HG02798 (cell line): ENCODE data around the gene STEAP2.
A peak's percentile ranks its signal among the peaks of the same experiment; 100 is the strongest.
"Not testable (repeated sequence)": the region's sequence is repeated elsewhere in the genome, so short reads cannot be mapped to it uniquely, and the experiment has no call there.

Experiments used
- ATAC-seq: cut with Tn5 transposase; IDR thresholded peaks from one replicate; pipeline ENCODE4 v1.9.1; 2021; ENCODE audit warnings: mild to moderate bottlenecking; ENCODE audit not compliant: unreplicated experiment, poor library complexity

The STEAP2 gene

GRCh38 chr7:90211391-90212148, at the start of gene STEAP2:
STEAP2 (plus strand) TSS chr7:90211740; CDS start chr7:90225083, 13,343 bp downstream.
- peak; percentile 91 for ATAC-seq

DNA sequence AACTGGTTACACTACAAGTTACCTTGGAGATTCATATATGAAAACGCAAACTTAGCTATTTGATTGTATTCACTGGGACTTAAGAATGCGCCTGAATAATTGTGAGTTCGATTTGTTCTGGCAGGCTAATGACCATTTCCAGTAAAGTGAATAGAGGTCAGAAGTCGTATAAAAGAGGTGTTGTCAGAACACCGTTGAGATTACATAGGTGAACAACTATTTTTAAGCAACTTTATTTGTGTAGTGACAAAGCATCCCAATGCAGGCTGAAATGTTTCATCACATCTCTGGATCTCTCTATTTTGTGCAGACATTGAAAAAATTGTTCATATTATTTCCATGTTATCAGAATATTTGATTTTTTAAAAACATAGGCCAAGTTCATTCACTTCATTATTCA, 48.0 kb upstream of the STEAP2 start:
- no peak for ATAC-seq

- no peak for ATAC-seq
Observed at GRCh38 chr7:90165724-90166123, 45.8 kb upstream of the STEAP2 start.

- no peak for ATAC-seq
Observed at GRCh38 chr7:90166153-90166552, 45.4 kb upstream of the STEAP2 start.

GRCh38 chr7:90167361-90167760, 44.2 kb upstream of the STEAP2 start:
- ATAC-seq: no peak

DNA sequence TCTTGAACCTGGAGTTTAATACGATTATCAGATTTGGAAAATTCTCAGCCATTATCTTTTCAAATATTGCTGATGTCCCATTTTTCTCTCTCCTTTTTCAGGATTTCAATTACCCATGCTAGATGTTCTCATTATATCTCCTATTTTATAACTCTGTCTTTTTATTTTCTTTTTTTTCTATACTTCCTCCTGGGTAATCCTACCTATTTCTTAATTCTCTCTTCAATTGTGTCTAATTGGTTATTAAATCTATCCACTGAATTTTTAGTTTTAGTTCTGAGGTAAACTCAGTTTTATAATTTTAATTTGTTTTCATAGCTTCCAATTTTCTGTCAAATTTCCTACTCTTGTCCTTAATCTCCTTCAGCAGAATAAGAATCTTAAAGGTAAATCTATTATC, 41.6 kb upstream of the STEAP2 start:
- no peak for ATAC-seq

DNA sequence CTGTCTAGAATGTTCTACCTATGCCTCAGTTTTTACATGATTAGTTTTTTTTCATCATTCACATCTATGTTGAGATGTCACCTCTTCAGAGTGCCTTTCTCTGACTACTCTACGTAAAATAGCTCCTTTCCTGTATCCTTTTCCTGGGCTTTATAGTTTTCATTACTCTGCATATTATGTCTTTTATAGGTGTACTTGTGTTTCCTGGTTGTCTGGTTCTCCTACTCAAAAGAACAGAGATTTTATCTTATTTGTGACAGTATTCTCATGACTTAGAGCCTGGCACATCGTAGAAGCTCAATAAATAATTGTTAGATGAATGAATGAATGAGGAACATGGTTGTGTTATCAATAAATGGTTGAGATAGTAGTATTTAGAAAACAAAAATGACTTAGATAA, 39.4 kb upstream of the STEAP2 start:
- ATAC-seq: no peak

GRCh38 chr7:90172624-90173023, 38.9 kb upstream of the STEAP2 start:
- no peak for ATAC-seq

DNA sequence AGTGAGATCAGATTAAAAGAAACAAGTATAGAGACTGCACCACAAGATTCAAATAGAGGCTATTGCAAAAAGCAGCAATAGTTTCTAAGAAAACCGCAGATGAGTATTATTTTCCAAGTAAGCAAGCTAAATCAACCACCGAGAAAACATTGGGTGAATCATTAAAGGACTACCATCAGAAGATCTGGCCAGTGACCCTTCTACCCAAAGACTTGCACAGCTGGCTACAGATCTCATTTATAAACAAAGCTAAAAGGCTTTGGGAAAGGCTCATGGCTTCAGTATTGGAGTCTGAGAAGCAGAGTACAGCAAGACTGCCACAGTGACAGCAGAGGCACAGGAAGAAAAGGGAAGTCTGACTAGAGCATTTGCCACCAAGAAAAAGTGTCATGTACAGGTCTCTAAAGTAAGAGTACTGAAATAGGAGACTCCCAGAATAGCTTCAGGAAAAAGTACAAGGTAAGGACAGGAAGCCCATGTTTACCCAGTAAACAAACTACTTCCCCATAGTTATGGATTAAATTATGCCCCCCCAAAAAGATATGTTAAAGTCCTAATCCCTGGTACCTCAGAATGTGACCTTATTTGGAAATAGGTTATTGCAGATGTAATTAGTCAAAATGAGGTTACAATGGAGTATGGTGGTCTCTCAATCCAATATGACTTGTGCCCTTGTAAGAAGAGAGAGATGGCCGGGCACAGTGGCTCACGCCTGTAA, 38.3 kb upstream of the STEAP2 start:
- peak; percentile 97 for ATAC-seq

- no peak for ATAC-seq
Observed at GRCh38 chr7:90175667-90176066, 35.9 kb upstream of the STEAP2 start.

GRCh38 chr7:90176195-90176594, 35.3 kb upstream of the STEAP2 start:
- no peak for ATAC-seq

GRCh38 chr7:90178166-90178565, 33.4 kb upstream of the STEAP2 start:
- no peak for ATAC-seq

GRCh38 chr7:90178679-90179278, 32.8 kb upstream of the STEAP2 start:
- peak; percentile 94 for ATAC-seq

DNA sequence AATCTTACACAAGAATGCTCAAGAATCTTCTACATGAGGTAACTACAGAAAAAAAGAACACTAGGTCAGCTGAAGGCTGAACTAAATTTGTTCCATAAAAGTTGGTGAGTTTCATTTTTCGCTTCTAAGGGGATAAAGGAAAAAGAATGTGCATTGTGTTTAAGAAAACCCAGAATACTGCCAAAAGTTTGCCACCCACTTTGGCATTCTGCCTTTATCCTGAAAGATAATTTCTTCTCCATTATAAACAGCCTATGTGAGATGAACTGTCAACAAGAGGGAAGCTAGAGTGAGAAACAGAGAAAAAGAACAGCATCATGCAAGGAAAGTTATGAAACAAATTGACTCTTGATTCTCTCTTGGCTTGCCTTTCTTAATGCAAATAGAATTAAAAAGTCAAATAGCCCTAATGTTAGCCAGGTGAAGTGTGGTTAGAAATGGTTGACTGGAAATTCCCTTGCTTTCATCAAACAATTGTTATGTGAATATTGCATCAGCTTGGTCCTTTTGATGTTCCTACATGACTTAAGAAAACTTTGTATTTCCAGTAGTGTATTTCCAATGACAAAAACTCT, 31.4 kb upstream of the STEAP2 start:
- peak; percentile 42 for ATAC-seq

GRCh38 chr7:90180649-90181048, 30.9 kb upstream of the STEAP2 start:
- ATAC-seq: no peak

GRCh38 chr7:90181485-90181884, 30.1 kb upstream of the STEAP2 start:
- ATAC-seq: no peak

DNA sequence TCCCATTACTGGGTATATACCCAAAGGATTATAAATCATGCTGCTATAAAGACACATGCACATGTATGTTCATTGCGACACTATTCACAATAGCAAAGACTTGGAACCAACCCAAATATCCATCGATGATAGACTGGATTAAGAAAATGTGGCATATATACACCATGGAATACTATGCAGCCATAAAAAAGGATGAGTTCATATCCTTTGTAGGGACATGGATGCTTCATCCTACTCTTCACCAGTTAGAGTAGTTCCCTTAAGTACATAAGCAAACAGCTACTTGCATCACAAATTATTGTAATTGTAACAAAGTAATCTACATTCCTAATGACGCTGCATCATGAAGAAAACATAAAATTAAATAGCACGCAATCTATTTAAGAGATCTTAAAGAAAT, 25.2 kb upstream of the STEAP2 start:
- ATAC-seq: not testable (repeated sequence)

- ATAC-seq: no peak
Observed at GRCh38 chr7:90187507-90188050, 24.0 kb upstream of the STEAP2 start.

GRCh38 chr7:90188281-90188680, 23.3 kb upstream of the STEAP2 start:
- ATAC-seq: peak; percentile 96

GRCh38 chr7:90190995-90191394, 20.5 kb upstream of the STEAP2 start:
- ATAC-seq: no peak

GRCh38 chr7:90191648-90192047, 19.9 kb upstream of the STEAP2 start:
- ATAC-seq: no peak
